ENCODE data around the gene PNRC1.
"Not testable (repeated sequence)": the region's sequence is repeated elsewhere in the genome, so short reads cannot be mapped to it uniquely, and the experiment has no call there.

The PNRC1 gene

DNA sequence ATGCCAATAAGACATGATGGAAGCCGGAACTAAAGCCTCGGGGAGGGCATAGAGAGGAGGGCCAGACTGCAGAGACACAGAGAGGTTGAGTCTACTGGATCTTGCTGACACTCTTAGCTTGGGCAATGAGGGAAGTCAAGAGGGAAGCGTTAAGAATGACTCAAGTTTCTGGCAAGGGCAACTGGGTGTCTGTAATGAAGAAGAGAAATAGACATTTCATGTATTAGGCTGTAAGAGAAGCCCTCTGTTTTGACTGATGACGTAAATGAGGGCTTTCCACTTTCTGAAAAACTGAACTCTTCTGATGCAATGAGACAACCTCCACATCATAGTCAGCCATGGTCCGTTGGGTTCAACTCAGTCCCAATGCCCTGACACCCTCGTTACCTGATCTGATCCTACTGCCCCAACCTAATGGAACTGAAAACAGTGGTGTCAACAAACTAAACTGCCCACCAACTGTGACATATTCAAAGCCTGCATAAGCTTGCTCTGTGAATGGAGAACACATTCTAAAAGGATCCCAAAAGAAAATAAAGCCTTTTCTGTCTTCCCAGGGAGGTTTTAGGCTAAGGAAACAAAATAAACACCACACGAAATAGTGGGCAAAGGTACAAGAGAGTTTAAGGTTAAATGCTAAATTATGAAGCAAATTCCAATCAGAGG lies 45.8 kb upstream of the PNRC1 start:
- Histone ChIP-seq H2BK12ac (ENCODE audit: low read length) (no peak overlapping the region), H2AFZ (ENCODE audit: insufficient read depth, low read length, poor library complexity) (no peak overlapping the region), H3K9me3 (ENCODE audit: insufficient read depth, low read depth, low read length) (no peaks in the 10 kb centered on the region), H4K91ac (ENCODE audit: low read depth, low read length) (no peak overlapping the region), H3K4ac (ENCODE audit: low read depth, low read length) (no peak overlapping the region), H3K27ac (ENCODE audit: low read depth, low read length) (peak overlapping the region; percentile 3), H3K79me2 (ENCODE audit: control insufficient read depth, insufficient read depth, low read length, poor library complexity) (no peaks in the 10 kb centered on the region), H3K9ac (ENCODE audit: low read length) (no peak overlapping the region), H2BK120ac (ENCODE audit: insufficient read depth, low read length, poor library complexity) (no peak overlapping the region), H3K4me2 (ENCODE audit: low read length) (no peak overlapping the region), H2BK5ac (ENCODE audit: low read depth, low read length, poor library complexity) (no peak overlapping the region), H3K36me3 (ENCODE audit: control insufficient read depth in 1 of 2, insufficient read depth in 2 of 2, low read length in 2 of 2) (no peaks in the 10 kb centered on the region), H3K18ac (ENCODE audit: low read length) (no peak overlapping the region), H3K23ac (ENCODE audit: low read length) (peak overlapping the region; percentile 63), H3K27me3 (ENCODE audit: insufficient read depth, low read length) (no peaks in the 10 kb centered on the region), H3K4me1 (ENCODE audit: control insufficient read depth in 1 of 2, insufficient read depth in 2 of 2, low read length in 2 of 2) (peaks cover 6 to 7% of the 10 kb centered on the region in 2 experiments), H3K14ac (ENCODE audit: low read length) (no peak overlapping the region), H4K8ac (ENCODE audit: low read depth, low read length) (no peak overlapping the region), H4K12ac (ENCODE audit: low read depth, low read length) (no peak overlapping the region), H2AK5ac (ENCODE audit: low read length) (no peak overlapping the region), H3K4me3 (ENCODE audit: low read depth, low read length) (no peak overlapping the region), H3K79me1 (ENCODE audit: low read length) (peaks cover 3% of the 10 kb centered on the region)
- peak; percentile 14 to 53 for DNase-seq
- WGBS (ENCODE audit: extremely low coverage, insufficient coverage, insufficient read length), result no CpG with 5 or more reads among the region's 7 CpGs

DNA sequence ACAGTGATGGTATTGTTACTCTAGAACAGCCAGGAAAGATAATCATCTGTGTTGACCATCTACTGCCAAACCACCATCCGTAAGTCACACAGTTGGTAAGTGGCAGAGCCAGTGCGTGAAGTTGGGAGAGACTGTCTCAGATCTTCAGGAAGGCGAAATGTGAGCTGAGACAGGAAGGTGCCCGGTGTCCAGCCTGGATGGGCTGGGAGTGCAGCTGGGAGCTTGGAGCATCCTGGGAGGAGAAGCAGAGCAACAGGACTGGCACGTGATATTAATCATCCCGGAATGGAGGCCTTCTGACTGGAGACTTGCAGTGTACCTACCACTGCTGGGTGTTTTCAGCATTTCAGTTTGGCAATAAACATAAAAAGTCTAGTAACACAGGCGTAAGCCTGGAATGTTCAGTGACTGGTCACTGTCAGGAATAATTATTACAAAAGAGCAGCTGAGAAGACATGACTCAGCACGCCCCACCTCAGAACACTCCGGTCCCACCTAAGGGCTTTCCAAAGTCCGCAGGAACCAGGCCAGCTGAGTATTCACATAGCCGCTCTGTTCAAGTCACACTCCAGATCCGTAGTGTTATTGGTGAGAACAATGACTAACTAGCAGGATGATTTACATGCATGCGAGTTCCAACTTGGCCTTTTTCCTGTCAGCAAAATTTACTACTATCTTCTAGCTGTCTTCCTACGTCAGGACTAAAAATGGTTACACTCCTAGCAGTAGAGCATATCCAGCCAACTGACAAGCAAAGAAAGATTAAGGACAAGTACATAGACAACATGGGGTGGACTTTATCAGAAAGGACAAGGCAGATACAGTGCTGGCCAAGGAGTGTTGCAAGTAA lies 45.1 kb upstream of the PNRC1 start:
- Histone ChIP-seq H3K4me1 (ENCODE audit: control insufficient read depth in 1 of 2, insufficient read depth in 2 of 2, low read length in 2 of 2) (peaks cover 6 to 7% of the 10 kb centered on the region in 2 experiments), H3K4me2 (ENCODE audit: low read length) (no peak overlapping the region), H2AK5ac (ENCODE audit: low read length) (no peak overlapping the region), H3K9ac (ENCODE audit: low read length) (no peak overlapping the region), H2AFZ (ENCODE audit: insufficient read depth, low read length, poor library complexity) (peak overlapping the region; percentile 5), H2BK120ac (ENCODE audit: insufficient read depth, low read length, poor library complexity) (no peak overlapping the region), H3K14ac (ENCODE audit: low read length) (no peak overlapping the region), H2BK5ac (ENCODE audit: low read depth, low read length, poor library complexity) (no peak overlapping the region), H3K18ac (ENCODE audit: low read length) (no peak overlapping the region), H3K27me3 (ENCODE audit: insufficient read depth, low read length) (no peaks in the 10 kb centered on the region), H3K23ac (ENCODE audit: low read length) (no peak overlapping the region), H4K8ac (ENCODE audit: low read depth, low read length) (peak overlapping the region; percentile 14), H3K27ac (ENCODE audit: low read depth, low read length) (peak overlapping the region; percentile 3), H3K4me3 (ENCODE audit: low read depth, low read length) (no peak overlapping the region), H4K91ac (ENCODE audit: low read depth, low read length) (no peak overlapping the region), H4K12ac (ENCODE audit: low read depth, low read length) (no peak overlapping the region), H2BK12ac (ENCODE audit: low read length) (no peak overlapping the region), H3K4ac (ENCODE audit: low read depth, low read length) (no peak overlapping the region), H3K36me3 (ENCODE audit: control insufficient read depth in 1 of 2, insufficient read depth in 2 of 2, low read length in 2 of 2) (no peaks in the 10 kb centered on the region), H3K79me1 (ENCODE audit: low read length) (peaks cover 3% of the 10 kb centered on the region), H3K79me2 (ENCODE audit: control insufficient read depth, insufficient read depth, low read length, poor library complexity) (no peaks in the 10 kb centered on the region), H3K9me3 (ENCODE audit: insufficient read depth, low read depth, low read length) (no peaks in the 10 kb centered on the region)
- peak; percentile 85 to 89 for DNase-seq
- WGBS (ENCODE audit: extremely low coverage, insufficient coverage, insufficient read length), result no CpG with 5 or more reads among the region's 14 CpGs

DNA sequence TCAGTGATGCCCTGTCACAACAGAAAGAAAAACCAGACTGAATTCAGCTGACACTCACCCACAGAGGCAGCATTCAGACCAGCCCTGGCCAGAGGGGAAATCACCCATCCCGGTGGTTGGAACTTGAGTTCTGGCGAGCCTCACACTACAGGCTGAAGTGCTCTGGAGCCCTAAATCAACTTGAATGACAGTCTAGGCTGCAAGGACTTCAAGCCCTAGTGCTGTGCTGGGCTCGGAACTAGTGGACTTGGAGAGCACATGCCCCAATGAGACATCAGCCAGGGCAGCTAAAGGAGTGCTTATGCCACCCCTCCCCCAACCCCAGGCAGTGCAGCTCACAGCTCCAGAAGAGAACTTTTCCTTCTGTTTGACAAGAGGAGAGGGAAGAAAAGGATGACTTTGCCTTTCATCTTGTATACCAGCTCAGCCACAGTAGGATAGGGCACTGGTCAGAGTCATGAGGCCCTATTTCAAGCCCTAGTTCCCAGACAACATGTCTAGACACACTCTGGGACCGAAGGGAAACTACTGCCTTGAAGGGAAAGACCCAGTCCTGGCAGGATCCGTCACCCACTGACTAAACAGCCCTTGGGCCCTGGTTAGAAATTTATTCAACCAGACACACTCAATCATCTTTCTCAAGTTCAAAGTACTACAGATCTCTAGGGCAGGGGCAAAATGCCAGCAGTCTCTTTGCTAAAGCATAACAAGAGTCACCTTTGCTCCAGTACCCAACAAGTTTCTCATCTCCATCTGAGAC lies 43.2 kb upstream of the PNRC1 start:
- no peaks in the 10 kb centered on the region for H3K27me3 ChIP-seq (ENCODE audit: insufficient read depth, low read length)
- H2AFZ ChIP-seq (ENCODE audit: insufficient read depth, low read length, poor library complexity), result no peak overlapping the region
- no peak overlapping the region for H3K14ac ChIP-seq (ENCODE audit: low read length)
- H3K27ac ChIP-seq (ENCODE audit: low read depth, low read length), result no peak overlapping the region
- H3K9me3 ChIP-seq (ENCODE audit: insufficient read depth, low read depth, low read length), result no peaks in the 10 kb centered on the region
- no peak overlapping the region for H2BK120ac ChIP-seq (ENCODE audit: insufficient read depth, low read length, poor library complexity)
- no peak for DNase-seq
- no peak overlapping the region for H4K12ac ChIP-seq (ENCODE audit: low read depth, low read length)
- H4K91ac ChIP-seq (ENCODE audit: low read depth, low read length), result no peak overlapping the region
- no peak overlapping the region for H4K8ac ChIP-seq (ENCODE audit: low read depth, low read length)
- peaks cover 3% of the 10 kb centered on the region for H3K79me1 ChIP-seq (ENCODE audit: low read length)
- no peak overlapping the region for H3K18ac ChIP-seq (ENCODE audit: low read length)
- no peak overlapping the region for H3K23ac ChIP-seq (ENCODE audit: low read length)
- H2BK5ac ChIP-seq (ENCODE audit: low read depth, low read length, poor library complexity), result no peak overlapping the region
- no peaks in the 10 kb centered on the region for H3K79me2 ChIP-seq (ENCODE audit: control insufficient read depth, insufficient read depth, low read length, poor library complexity)
- H3K4me3 ChIP-seq (ENCODE audit: low read depth, low read length), result no peak overlapping the region
- H2BK12ac ChIP-seq (ENCODE audit: low read length), result no peak overlapping the region
- H2AK5ac ChIP-seq (ENCODE audit: low read length), result no peak overlapping the region
- H3K4ac ChIP-seq (ENCODE audit: low read depth, low read length), result no peak overlapping the region
- H3K36me3 ChIP-seq (ENCODE audit: control insufficient read depth in 1 of 2, insufficient read depth in 2 of 2, low read length in 2 of 2), result no peaks in the 10 kb centered on the region
- no peak overlapping the region for H3K4me2 ChIP-seq (ENCODE audit: low read length)
- WGBS (ENCODE audit: extremely low coverage, insufficient coverage, insufficient read length), result no CpG with 5 or more reads among the region's 5 CpGs
- no peak overlapping the region for H3K9ac ChIP-seq (ENCODE audit: low read length)
- H3K4me1 ChIP-seq (ENCODE audit: control insufficient read depth in 1 of 2, insufficient read depth in 2 of 2, low read length in 2 of 2), result peaks cover 6 to 7% of the 10 kb centered on the region in 2 experiments

DNA sequence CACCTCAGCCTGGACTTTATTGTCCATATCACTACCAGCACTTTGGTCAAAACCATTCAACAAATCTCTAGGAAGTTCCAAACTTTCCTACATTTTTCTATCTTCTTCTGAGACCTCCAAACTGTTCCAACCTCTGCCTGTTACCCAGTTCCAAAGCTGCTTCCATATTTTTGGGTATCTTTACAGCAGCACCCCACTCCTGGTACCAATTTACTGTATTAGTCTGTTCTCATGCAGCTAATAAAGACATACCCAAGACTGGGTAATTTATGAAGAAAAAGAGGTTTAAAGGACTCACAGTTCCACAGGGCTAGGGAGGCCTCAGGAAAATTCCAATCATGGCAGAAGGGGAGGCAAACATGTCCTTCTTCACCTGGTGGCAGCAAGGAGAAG lies 42.7 kb upstream of the PNRC1 start:
- H3K9me3 ChIP-seq (ENCODE audit: insufficient read depth, low read depth, low read length); H3K4me1 ChIP-seq (ENCODE audit: control insufficient read depth in 1 of 2, insufficient read depth in 2 of 2, low read length in 2 of 2); H4K8ac ChIP-seq (ENCODE audit: low read depth, low read length); H3K4ac ChIP-seq (ENCODE audit: low read depth, low read length); H3K27ac ChIP-seq (ENCODE audit: low read depth, low read length); H2BK12ac ChIP-seq (ENCODE audit: low read length); H3K36me3 ChIP-seq (ENCODE audit: control insufficient read depth in 1 of 2, insufficient read depth in 2 of 2, low read length in 2 of 2); H4K91ac ChIP-seq (ENCODE audit: low read depth, low read length); DNase-seq; H3K18ac ChIP-seq (ENCODE audit: low read length); H3K79me1 ChIP-seq (ENCODE audit: low read length); H2BK5ac ChIP-seq (ENCODE audit: low read depth, low read length, poor library complexity); H3K4me2 ChIP-seq (ENCODE audit: low read length); H3K9ac ChIP-seq (ENCODE audit: low read length); H3K4me3 ChIP-seq (ENCODE audit: low read depth, low read length); H2AFZ ChIP-seq (ENCODE audit: insufficient read depth, low read length, poor library complexity); H3K14ac ChIP-seq (ENCODE audit: low read length); H3K23ac ChIP-seq (ENCODE audit: low read length); H2AK5ac ChIP-seq (ENCODE audit: low read length); H3K27me3 ChIP-seq (ENCODE audit: insufficient read depth, low read length); H2BK120ac ChIP-seq (ENCODE audit: insufficient read depth, low read length, poor library complexity); H3K79me2 ChIP-seq (ENCODE audit: control insufficient read depth, insufficient read depth, low read length, poor library complexity); H4K12ac ChIP-seq (ENCODE audit: low read depth, low read length): not testable (repeated sequence)
